HT-29 (cell line): ENCODE results near the gene REXO5. TPM values are rescaled to one million over a fixed set of nuclear protein-coding genes. Genes with fewer than 3 reads are reported as not detected.
"Not testable (repeated sequence)": the region's sequence is repeated elsewhere in the genome, so short reads cannot be mapped to it uniquely, and the experiment has no call there.

Experiments used
- DNase-seq: peaks from one replicate; pipeline ENCODE4 v3.0.0-alpha.2; 2015; ENCODE audit warnings: low spot score
- total RNA-seq: library from RNA; depleted of rRNA; stranded (reverse); fragments of >200 nt; shearing (Covaris generic); gene quantifications from 2 replicates; pipeline ENCODE4 v1.2.3, GENCODE V29; 2014

Gene REXO5
- total RNA-seq, 1 experiment from 2014 or later = 6.5 TPM

GRCh38 chr16:20847550-20847949, 41.2 kb downstream of the REXO5 start:
- DNase-seq = no peak

- peak; percentile 85 for DNase-seq
Observed at GRCh38 chr16:20849589-20850390, 43.5 kb downstream of the REXO5 start.

- no peak for DNase-seq
Observed at GRCh38 chr16:20850981-20851380, 44.7 kb downstream of the REXO5 start.

GRCh38 chr16:20851601-20852000, 45.3 kb downstream of the REXO5 start:
- peak; percentile 53 for DNase-seq

GRCh38 chr16:20853143-20853542, 46.8 kb downstream of the REXO5 start:
- no peak for DNase-seq

- no peak for DNase-seq
Observed at GRCh38 chr16:20853981-20854620, 47.8 kb downstream of the REXO5 start.

GRCh38 chr16:20854963-20855362, 48.6 kb downstream of the REXO5 start:
- no peak for DNase-seq

GRCh38 chr16:20857281-20857680, 51.0 kb downstream of the REXO5 start:
- no peak for DNase-seq

- DNase-seq = no peak
Observed at GRCh38 chr16:20859229-20859628, 52.9 kb downstream of the REXO5 start.

GRCh38 chr16:20859699-20860098, 53.4 kb downstream of the REXO5 start:
- DNase-seq = no peak

GRCh38 chr16:20860361-20860760, 54.0 kb downstream of the REXO5 start:
- DNase-seq = no peak

GRCh38 chr16:20860995-20861394, 54.7 kb downstream of the REXO5 start:
- not testable (repeated sequence) for DNase-seq

- DNase-seq = no peak
Observed at GRCh38 chr16:20862162-20862960, 56.0 kb downstream of the REXO5 start.

GRCh38 chr16:20864376-20864775, 58.0 kb downstream of the REXO5 start:
- not testable (repeated sequence) for DNase-seq

- DNase-seq = peak; percentile 36
Observed at GRCh38 chr16:20865420-20866131, 59.2 kb downstream of the REXO5 start.

GRCh38 chr16:20866145-20866772, 59.9 kb downstream of the REXO5 start:
- peak; percentile 56 for DNase-seq

- no peak for DNase-seq
Observed at GRCh38 chr16:20866801-20867200, 60.5 kb downstream of the REXO5 start.

- no peak for DNase-seq
Observed at GRCh38 chr16:20867585-20867984, 61.3 kb downstream of the REXO5 start.

- peak; percentile 37 for DNase-seq
Observed at GRCh38 chr16:20868890-20869289, 62.6 kb downstream of the REXO5 start.

GRCh38 chr16:20870122-20870820, 63.9 kb downstream of the REXO5 start:
- DNase-seq = no peak
